Measurements from ENCODE around the gene UTP11. TPM values are rescaled to one million over a fixed set of nuclear protein-coding genes. Genes with fewer than 3 reads are reported as not detected.

UTP11 gene
- total RNA-seq, 4 donors from 2014 or later, result 36.1 to 43.9 (median 39.4) TPM

DNA sequence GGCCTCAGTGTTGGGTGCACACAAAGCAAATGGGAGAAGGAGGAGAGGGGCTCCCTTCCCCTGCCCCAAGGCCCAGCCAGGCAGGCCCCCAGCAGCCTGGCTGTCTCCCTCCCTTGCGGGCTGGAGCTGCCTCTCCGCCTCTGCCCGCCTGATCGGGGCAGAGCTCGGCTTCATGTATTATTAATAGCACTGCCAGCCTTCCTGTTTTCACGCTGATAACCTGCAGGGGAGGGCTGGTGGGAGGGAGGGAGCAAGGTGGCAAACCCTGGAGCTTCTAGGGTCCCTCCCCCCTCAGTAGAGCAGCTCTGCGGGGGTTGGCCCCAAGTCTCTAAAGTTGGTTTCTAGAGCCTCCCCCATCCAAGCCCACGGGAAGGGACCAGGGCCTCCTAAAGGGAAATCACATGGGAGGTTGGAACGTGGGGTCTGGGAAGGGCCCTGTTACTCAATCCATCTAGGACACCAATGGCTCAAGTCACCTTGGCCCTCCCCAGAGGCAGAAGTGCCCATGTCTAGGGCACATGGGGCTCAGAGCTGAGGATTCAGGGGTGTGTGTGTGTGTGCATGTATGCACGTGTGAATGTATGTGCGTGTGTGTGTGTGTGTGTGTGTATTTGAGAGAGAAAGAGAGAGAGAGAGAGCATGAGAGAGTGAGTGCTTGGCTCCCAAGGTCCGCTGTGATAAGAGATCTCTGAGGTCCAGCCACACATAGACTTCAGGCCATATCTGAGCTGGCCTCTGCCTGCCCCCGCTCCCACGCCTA is 55.9 kb downstream of the UTP11 start:
- H3K36me3 ChIP-seq, result no peaks in the 10 kb centered on the region
- TF ChIP-seq POLR2A (IDR thresholded peaks at IDR 0.05), result no peak
- TF ChIP-seq, protein P1, sequence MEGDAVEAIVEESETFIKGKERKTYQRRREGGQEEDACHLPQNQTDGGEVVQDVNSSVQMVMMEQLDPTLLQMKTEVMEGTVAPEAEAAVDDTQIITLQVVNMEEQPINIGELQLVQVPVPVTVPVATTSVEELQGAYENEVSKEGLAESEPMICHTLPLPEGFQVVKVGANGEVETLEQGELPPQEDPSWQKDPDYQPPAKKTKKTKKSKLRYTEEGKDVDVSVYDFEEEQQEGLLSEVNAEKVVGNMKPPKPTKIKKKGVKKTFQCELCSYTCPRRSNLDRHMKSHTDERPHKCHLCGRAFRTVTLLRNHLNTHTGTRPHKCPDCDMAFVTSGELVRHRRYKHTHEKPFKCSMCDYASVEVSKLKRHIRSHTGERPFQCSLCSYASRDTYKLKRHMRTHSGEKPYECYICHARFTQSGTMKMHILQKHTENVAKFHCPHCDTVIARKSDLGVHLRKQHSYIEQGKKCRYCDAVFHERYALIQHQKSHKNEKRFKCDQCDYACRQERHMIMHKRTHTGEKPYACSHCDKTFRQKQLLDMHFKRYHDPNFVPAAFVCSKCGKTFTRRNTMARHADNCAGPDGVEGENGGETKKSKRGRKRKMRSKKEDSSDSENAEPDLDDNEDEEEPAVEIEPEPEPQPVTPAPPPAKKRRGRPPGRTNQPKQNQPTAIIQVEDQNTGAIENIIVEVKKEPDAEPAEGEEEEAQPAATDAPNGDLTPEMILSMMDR (IDR thresholded peaks at IDR 0.05), result no peak
- 74 to 76% methylated on average over 8 to 14 of the region's 14 CpGs for WGBS, 2 donors
- H3K9me3 ChIP-seq, result no peaks in the 10 kb centered on the region
- no peaks in the 10 kb centered on the region for H3K4me1 ChIP-seq
- no peak overlapping the region for H3K27ac ChIP-seq
- no peaks in the 10 kb centered on the region for H3K27me3 ChIP-seq
- no peak overlapping the region for H3K4me3 ChIP-seq (replicated peaks in 1 of 3)
- intact Hi-C loops (cut with DNase I), result no loop called here
- no peak for DNase-seq

DNA sequence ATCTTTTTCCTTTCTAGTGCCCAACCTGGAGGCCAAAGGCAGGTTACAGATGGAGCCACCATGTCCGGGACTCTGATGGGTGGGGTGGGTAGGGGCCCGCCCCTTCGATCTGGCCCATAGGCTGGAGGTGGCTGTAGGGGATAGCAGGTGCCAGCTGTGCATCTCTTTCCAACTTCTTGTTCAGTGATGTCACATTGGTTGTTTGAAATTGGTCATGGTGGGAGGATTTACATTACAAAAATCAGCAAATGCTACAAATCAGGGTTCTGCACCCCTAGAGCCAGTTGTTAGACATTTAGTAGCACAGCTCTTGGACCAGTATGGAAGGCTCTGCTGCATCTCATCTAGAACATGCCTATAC is 56.4 kb downstream of the UTP11 start:
- Histone ChIP-seq H3K36me3 (no peaks in the 10 kb centered on the region), H3K4me3 (replicated peaks in 1 of 3) (no peak overlapping the region), H3K27ac (no peak overlapping the region), H3K4me1 (no peaks in the 10 kb centered on the region), H3K9me3 (no peaks in the 10 kb centered on the region), H3K27me3 (no peaks in the 10 kb centered on the region)
- TF ChIP-seq POLR2A (IDR thresholded peaks at IDR 0.05), result no peak
- TF ChIP-seq, protein P1 (IDR thresholded peaks at IDR 0.05), result no peak
- intact Hi-C loops (cut with DNase I), result no loop called here
- DNase-seq, result no peak
- WGBS, 2 donors, result 85 to 96% methylated on average over 3 of the region's 3 CpGs

DNA sequence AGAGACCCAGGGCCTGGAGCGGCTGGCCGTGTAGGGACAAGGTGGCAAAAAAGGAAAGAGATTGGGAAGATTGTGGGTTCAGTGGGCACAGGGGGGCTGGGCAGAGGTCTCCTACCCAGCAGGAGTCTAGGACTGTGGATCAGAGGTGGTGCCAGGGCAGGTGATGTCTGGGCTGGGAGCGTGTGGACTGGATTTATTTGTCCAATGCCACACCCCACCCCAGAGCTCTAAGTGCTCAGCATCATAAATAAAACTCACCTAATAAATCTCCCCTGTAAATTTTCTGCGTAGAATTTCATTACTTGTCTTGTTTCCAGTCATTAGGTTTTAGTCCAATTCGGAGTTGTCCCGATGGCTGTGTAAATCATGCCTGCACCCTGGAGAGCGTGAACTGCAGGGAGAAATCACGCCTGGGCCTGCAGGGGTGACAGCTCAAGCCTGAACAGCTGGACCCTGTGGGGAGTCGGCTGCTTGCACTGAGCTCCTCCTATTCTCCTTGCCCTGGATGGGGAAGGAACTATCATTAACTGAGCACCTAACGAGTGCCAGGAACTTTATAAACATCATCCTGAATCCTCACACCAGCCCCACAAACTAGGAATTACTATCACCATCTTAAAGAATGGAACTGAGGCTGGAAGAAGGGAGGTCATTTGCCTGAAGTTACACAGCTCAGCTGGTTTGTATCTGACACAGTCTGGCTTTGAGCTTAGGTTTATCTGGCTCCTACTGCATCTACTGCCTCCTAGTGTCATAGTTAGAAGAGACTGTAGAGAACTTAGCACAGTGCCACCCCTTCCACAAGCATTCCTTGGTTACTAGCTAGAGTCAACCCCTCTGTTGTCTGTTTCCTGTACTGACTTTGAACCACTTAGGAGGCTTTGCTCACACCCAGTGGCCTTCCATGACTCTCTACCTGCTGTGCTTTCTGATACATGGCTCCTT is 59.0 kb downstream of the UTP11 start:
- intact Hi-C loops (cut with DNase I), result no loop called here
- Histone ChIP-seq H3K27me3 (no peaks in the 10 kb centered on the region), H3K4me1 (no peaks in the 10 kb centered on the region), H3K9me3 (no peaks in the 10 kb centered on the region), H3K36me3 (no peaks in the 10 kb centered on the region), H3K4me3 (replicated peaks in 1 of 3) (no peak overlapping the region), H3K27ac (no peak overlapping the region)
- 71 to 79% methylated on average over 10 of the region's 10 CpGs for WGBS, 2 donors
- TF ChIP-seq POLR2A (IDR thresholded peaks at IDR 0.05), result no peak
- TF ChIP-seq, protein P1 (IDR thresholded peaks at IDR 0.05), result no peak
- no peak for DNase-seq

DNA sequence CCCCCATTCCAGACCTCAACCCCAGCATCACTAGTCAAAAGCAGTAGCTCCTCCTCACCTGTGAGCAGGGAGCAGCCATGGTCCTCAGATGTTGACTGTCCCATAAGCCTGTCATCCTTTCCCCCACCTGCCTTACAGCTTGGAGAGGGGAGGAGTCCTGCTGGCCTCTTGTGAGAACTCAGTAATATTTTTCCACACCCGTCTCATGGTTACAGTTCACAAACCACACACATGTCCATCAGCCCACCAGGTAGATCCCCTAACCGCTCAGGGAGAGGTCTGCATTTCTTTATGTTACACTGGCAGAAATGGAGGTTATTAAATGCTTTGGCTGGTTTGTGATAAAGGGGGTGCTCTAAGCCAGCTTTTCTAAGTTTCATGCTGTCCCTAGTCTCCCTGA is 60.3 kb downstream of the UTP11 start:
- H3K36me3 ChIP-seq, result no peaks in the 10 kb centered on the region
- H3K9me3 ChIP-seq, result no peaks in the 10 kb centered on the region
- no peak overlapping the region for H3K27ac ChIP-seq
- WGBS, 2 donors, result 74 to 81% methylated on average over 2 of the region's 2 CpGs
- intact Hi-C loops (cut with DNase I), result no loop called here
- no peaks in the 10 kb centered on the region for H3K4me1 ChIP-seq
- TF ChIP-seq, protein P1 (IDR thresholded peaks at IDR 0.05), result no peak
- no peak for TF ChIP-seq POLR2A (IDR thresholded peaks at IDR 0.05)
- H3K27me3 ChIP-seq, result no peaks in the 10 kb centered on the region
- DNase-seq, result no peak
- H3K4me3 ChIP-seq (replicated peaks in 1 of 3), result no peak overlapping the region

Data from thyroid gland (tissue), 4 donors.